ENCODE data around the gene ZEB2.

DNA sequence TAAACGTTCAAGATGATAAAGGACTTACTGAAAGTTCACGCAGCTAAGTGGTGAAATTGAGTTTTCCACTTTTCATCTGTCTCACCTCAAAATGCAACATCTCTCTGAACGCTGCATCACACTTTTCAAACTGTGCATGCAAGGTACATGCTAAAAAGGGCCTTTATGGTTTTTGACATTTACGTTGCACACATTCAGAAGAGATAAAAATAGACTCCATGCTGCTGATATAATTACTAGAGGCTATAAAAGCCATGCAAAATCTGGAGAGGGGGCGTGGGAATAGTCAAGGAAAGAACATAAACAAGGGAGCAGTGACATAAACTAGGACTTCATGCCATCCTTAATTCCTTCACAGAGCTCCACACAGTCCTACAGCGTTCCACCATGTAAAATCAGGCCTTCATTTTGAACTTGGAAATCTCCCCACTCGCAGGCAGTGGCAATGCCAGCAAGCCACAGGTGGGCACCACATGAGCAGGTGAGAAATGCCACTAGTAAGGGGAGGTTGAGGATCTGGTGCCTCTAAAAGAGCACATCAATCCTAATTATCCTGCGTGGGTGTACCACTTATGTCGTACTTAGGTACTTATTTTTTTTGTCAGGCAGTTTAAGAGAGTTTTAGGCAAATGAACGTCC, 71.4 kb downstream of the ZEB2 start:
- TF ChIP-seq, protein P1, sequence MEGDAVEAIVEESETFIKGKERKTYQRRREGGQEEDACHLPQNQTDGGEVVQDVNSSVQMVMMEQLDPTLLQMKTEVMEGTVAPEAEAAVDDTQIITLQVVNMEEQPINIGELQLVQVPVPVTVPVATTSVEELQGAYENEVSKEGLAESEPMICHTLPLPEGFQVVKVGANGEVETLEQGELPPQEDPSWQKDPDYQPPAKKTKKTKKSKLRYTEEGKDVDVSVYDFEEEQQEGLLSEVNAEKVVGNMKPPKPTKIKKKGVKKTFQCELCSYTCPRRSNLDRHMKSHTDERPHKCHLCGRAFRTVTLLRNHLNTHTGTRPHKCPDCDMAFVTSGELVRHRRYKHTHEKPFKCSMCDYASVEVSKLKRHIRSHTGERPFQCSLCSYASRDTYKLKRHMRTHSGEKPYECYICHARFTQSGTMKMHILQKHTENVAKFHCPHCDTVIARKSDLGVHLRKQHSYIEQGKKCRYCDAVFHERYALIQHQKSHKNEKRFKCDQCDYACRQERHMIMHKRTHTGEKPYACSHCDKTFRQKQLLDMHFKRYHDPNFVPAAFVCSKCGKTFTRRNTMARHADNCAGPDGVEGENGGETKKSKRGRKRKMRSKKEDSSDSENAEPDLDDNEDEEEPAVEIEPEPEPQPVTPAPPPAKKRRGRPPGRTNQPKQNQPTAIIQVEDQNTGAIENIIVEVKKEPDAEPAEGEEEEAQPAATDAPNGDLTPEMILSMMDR (IDR thresholded peaks at IDR 0.05), result no peak
- no peak for TF ChIP-seq POLR2A (IDR thresholded peaks at IDR 0.05)

Measured in uterus (tissue), 2 donors.